Activated CD4-positive, alpha-beta T cell treated with anti-CD3 and anti-CD28 coated beads for 1 hour (primary cell): ENCODE data around the gene C3orf18.

Experiments used
- DNase-seq: peaks from one replicate; pipeline ENCODE4 v3.0.0-alpha.2; 2020

Gene C3orf18

DNA sequence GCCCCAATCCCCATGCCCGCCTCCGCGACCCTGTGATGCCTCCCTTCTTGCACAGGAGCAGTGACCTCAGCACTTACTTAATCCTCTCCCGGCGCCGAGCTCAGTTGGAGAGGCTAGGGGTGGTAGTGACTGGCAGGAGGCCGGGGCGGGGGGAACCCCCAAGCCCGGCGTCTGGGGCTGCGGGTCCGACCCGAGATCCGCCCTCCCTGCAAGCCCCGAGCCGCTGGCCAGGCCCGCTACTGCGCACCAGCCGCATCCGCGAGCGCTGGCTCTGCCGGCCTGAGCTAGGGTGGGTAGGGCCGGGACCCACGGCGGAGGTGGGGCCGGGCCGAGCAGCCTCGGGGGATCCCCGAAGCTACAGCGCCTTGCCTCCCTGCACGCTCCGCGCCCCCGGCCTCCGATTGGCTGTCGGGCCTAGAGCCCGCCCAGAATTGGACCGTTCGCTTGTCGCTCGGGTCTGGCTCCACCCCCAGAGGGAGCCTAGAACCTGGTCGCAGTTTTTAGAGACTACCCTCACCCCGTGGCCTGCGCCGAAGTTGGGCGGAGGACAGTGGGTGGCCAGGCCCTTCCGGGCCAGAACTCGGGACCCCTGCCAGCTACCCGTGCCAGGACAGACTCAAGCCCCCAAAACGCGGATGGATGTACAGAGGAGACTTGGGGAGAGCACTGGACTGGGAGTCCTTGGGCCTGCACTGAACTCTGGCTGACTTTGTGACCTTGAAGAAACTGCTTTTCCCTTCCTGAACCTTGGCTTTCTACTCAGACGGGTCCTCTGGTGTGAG, at the start of gene C3orf18:
Gene C3orf18 (minus strand): TSS at position 362 of the 782 bp plus-strand sequence. CDS start 2,048 bp downstream, outside the sequence.
- peak; percentile 90 for DNase-seq

DNA sequence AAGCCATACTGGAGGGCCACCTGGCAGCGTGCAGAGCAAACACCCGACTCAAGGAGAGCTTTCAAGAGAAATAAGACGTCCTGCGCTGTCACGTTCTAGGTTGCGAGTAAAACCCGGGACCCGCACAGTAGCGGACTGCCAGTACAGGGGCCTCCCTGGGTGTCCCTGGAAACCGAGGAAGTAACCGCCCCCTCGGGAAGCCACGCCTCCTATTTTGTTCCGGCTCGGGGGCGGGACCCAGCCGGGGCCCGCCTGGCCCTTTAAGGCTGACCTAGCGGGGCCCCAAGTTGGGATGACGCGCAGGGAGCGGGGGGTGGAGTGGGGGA, 49.2 kb upstream of the C3orf18 start:
- peak; percentile 90 for DNase-seq

DNA sequence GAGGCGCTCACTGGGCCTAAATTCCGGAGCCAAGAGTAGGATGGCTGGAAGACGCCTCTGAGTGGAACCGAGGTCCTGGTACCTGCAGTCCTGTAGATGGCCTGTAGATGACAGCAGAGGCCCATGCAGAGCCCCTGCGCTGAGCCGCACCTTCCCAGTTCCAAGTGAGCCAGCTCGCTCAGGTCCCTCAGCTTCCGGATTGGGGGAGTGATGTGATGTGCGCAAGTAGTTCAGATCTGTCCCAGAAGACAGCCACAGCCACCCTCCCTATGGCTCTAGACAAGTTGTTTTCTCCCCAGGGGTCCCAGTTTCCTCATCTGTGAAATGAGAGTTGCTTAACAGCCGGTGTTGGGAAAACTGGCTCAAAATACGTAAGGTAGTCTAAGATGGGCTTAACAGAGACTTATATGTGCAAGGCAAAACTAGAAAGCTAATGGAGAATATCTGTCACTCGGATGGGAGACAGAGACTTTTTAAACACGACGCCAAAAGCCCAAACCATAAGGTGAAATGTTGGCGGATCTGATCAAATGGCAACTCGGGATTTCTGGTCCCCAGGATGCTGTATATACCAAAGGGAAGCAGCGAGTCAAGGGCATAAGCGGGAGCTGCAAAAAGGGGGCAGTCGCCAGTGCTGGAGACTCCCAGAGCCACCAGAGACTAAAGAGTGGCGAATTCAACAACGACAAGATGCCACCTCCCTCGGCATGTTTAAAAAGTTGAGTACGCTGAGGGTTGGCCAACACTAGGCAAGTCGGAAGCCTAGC, 48.6 kb upstream of the C3orf18 start:
- peak; percentile 77 for DNase-seq

DNA sequence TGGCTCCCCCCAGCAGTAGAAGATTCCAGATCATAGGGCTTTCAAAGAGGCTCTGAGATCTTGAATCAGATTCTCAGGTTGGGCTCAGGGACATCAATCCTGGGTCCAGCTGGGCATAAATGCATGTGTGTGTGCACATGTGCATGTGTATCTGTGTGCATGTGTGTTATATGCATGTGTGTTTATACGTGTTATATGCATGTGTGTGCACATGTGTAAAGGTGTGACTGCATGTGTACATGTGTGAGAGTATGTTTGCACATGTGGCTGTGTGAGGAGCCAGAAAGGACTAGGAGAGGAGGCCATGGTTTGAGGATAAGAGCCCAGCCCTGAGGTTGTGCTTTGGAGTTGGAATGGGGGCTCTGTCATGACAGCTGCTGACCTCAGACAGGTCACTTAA, 47.6 kb upstream of the C3orf18 start:
- DNase-seq: no peak

GRCh38 chr3:50612970-50613846, 45.7 kb upstream of the C3orf18 start:
- no peak for DNase-seq

GRCh38 chr3:50612234-50612882, 44.8 kb upstream of the C3orf18 start:
- no peak for DNase-seq

DNA sequence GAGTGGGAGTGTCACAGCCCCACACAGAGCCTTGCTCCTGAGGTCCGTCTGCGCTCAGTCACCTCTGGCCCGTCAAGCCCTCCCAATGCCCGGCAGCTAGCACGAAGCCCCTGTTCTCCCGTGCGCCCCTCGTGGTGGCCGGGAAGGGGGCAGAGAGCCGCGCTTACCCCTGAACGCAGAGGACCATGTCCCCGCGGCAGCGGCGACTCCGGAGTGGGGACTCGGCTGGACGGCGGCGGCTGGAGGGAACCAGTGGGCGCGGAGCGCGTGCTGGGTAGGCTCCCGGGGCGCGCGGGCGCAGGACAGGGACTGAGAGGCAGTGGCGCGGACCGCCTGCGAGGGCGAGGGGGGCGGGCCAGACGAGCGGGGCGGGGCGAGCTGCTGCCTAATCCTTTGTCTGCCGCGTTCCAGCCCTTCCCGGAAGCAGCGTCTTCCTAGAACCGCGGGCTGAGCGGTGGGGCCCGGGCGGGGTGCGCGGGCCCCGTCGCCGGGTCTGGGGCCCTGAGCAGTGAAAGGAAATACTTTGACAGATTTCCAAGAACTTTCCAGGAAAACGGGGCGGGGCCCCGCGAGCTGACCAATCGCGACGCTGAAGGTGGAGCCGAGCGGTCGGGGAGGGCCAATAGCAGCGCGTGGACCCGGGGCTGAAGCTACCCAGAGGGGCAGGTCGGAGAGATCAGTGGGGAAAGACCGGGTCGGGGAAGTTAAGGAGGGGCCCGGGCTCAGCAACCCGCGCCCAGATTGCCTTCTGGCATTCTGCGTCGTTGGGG, 44.1 kb upstream of the C3orf18 start, which contains the start of gene CISH:
Gene CISH (minus strand): TSS at position 311 of the 770 bp plus-strand sequence. CDS start 124 bp downstream, at position 187.
- peak; percentile 83 for DNase-seq

DNA sequence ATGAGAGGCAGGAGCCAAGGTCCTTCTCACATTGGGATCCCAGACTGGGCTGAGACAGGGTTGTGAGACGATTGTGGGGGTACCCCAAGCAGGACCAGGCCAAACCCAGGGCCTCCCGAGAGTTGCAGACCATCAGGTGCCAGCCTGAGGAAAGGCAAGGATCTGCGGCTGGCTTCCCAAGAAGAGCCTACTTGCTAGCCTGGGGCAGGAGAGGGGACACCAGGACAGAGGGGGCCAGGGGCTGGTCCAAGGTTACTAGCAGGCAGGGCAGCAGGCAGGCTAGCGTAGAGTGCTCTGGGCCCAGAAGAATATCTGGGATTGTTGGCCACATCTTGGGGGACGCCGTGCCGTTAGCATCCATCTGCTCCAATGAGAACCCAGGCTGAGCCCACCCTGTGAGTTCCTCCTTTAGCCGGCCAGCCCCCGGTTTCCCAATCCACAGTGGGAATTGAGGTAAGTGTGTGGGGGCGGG, 43.5 kb upstream of the C3orf18 start:
- no peak for DNase-seq

DNA sequence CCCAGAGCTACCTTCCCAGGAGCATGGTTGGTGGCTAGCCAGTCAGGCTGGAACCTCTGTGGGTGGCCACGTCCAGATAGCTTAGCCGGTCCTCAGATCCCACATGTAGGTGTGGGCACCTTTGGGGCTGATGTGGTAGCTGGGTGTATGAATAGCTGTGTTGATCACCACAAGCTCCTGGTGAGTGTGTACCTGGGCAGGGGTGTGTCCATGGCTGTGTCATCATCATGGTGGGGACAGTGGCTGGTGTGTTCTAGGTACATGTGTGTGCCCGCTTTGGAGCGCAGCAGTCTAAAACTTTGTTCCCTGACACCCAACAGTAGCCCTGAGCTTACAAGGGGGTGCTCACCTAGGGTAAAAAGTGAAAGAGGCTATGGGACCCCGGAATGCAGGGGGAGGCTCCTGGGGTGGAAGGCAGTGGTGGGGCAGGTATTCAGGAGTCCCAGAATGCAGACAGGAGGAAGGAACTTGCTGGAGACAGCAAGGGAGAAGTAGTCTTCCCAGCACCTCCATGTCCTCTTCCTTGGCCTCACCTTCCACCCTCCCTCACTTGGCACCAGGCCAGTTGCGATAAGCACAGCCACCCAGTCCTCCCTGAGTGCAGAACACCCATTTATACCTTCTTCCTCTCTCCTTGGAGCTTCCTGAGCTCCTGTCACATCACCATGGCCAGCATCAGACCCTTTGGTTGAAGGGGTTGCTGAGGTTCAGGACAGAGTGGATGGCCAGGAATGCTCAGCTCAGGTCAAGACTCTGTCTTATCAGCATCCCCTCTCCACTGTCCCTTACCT, 42.8 kb upstream of the C3orf18 start:
- no peak for DNase-seq

- DNase-seq: no peak
These were observed 42.2 kb upstream of the C3orf18 start for GRCh38 chr3:50609763-50610085.

- DNase-seq: no peak
These were observed 41.7 kb upstream of the C3orf18 start for GRCh38 chr3:50609071-50609762.

DNA sequence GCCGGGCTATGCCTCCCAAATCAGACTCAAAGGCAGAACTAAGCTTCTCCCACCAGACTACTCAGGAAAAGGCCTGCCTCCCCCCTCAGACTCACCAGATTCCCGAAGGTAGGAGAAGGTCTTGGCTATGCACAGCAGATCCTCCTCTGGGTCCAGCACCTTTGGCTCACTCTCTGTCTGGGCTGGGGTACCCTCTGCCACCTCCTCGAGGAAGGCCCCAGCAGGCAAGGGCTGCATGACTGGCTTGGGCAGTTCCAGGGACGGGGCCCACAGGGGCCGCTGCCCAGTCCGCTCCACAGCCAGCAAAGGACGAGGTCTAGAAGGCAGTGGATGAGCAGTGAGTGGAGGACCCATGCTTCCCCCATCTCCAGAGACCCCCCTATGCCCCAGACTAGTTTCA, 40.7 kb upstream of the C3orf18 start:
- DNase-seq: no peak

DNA sequence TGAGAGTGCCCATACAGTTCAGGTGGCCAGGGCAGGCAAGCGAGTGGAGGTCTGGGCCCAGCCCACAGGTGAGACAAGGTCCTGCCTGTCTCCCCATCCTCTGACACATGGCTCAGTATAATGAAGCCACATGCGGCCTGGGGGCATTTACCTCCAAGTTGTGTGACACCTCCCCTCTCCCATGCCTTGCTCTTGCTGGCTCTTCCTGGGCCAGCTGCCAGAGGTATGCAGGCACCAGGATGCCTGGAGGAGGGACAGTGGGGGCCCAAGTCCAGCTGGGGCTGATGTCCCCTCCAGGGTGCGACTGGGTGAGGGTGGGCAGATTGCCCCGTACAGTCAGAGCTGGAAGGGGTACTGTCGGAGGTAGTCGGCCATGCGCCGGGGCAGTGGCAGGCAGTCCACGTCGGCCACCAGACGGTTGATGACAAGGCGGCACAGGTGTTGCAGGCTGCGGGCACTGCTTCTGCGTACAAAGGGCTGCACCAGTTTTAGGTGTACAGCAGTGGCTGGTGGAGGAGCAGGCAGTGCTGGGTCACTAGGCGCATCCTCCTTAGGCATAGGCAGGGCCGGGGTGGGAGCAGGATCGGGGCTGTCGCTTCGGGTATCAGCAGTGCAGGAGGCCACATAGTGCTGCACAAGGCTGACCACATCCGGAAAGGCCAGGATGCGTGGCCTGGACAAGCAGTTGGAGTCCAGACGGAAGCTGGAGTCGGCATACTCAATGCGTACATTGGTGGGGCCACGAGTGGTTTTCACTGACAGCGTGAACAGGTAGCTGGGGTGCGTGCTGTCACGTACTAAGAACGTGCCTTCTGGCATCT, 39.9 kb upstream of the C3orf18 start:
- DNase-seq: no peak

DNA sequence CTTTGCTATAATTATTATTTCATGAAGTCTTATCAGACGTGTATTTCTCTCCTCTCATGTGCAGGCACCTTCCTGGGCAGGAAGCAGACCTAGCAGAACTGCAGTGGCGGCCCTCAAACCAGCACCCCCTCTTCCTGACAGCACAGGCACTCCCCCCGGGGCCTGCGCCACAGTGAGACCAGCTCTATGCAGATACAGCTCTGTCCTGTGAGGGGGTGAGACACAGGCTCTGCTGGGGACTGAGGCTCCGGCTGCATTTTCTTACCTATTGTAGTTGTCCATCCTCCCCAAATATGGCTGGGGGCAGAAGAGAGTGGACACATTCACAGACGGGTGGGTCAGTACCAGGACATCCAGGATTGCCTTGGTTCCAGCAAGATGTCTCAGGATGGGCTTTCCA, 39.0 kb upstream of the C3orf18 start:
- DNase-seq: no peak

GRCh38 chr3:50605901-50606326, 38.4 kb upstream of the C3orf18 start:
- DNase-seq: no peak

DNA sequence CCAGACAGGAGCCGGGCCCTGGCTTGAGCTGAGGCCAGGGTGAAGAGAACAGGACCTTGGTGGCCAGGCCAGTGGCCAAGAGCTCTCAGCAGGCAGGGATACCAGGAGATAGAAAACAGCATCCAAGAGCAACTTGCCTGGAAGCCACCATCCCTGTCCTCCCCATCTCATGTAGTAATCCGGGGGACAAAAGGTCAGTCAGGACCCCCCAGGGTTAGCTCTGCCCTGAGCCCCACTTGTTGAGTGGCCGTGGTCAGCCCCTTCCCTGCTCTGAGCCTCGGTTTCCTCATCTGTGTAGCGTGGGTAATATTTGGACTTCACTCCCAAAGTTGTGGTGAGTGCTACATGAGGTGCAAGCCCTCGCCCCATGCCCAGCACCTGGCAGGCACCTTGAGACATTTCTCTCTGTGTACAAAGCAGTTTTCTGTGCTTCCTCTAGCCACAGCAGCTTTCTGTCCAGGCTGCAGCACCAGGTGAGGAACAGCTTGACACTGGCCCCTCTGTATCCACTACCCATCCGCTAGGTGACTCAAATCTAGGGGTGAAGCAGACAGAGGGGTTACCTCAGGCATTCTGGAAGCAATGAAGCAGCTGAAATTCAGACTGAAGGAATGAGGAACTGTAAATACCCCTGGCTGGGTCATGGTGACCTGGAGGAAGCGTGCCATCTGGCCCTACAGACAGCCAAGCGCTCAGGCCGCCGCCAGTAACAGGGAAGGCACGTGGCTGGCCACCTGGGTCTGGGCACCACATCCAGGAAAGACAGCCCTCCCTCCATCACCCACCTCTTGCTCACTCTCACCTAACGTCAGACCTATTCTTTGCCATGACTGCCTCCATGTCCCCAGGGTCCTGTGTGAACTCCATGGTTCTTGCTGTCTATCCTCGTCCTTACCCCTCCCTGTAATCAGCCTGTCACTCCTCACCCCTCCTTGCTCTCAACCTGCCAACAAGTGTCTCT, 37.4 kb upstream of the C3orf18 start:
- no peak for DNase-seq

DNA sequence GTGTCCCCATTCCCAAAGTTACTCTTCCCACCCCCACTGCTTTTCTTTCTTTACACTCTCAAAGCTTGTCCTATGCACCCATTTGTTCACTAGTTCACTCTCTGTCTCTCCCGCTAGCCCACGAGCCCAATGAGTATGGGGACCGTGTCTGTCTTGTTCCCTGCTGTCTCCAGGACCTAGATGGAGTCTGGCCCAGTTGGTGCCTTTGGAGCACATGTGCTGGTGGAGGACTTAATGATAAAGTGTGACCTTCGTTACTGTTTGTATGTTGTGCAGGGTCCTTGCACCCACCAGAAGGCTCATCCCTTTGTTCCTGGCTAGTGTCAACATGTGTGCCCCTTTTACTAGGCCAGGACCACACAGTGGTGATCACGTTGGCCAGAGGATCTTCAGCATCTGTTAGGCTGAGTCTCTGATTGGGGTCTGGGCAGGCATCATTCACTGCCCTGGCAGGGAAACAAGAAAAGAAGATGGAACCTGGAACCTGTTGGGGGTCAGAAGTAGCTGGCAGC, 36.6 kb upstream of the C3orf18 start:
- DNase-seq: no peak
